GM12878 (cell line): ENCODE data around the gene TACC2. TPM values are rescaled to one million over a fixed set of nuclear protein-coding genes. Genes with fewer than 3 reads are reported as not detected.

Experiments
- MEF2B ChIP-seq: fragments of 450-650 bp; IDR thresholded peaks from 2 replicates; pipeline ENCODE4 v1.6.1; 2018; ENCODE audit warnings: mild to moderate bottlenecking, moderate library complexity; ENCODE audit not compliant: partially characterized antibody, poor library complexity, severe bottlenecking
- MTA3 ChIP-seq: IDR thresholded peaks from 2 replicates; pipeline ENCODE4 v1.6.1; 2012; ENCODE audit warnings: low read length, inconsistent platforms, borderline replicate concordance
- MYB ChIP-seq: fragments of 150-350 bp; IDR thresholded peaks from 2 replicates; pipeline ENCODE4 v1.6.1; 2014; ENCODE audit warnings: mild to moderate bottlenecking, low read depth, low read length, borderline replicate concordance
- NFYA ChIP-seq: IDR thresholded peaks from 2 replicates; pipeline ENCODE4 v1.6.1; 2011; ENCODE audit warnings: low read depth, mild to moderate bottlenecking, low read length, improper control_type of control experiment, borderline replicate concordance
- SREBF2 ChIP-seq: IDR thresholded peaks from 2 replicates; pipeline ENCODE4 v1.6.1; 2012; ENCODE audit warnings: mild to moderate bottlenecking, low read length
- STAT3 ChIP-seq: IDR thresholded peaks from 2 replicates; pipeline ENCODE4 v1.6.1; 2011; ENCODE audit warnings: low read depth, low read length, improper control_type of control experiment
- USF2 ChIP-seq: IDR thresholded peaks from 2 replicates; pipeline ENCODE4 v1.6.1; 2011; ENCODE audit warnings: low read depth, low read length, improper control_type of control experiment, borderline replicate concordance
- ZBTB40 ChIP-seq: fragments of 450-650 bp; IDR thresholded peaks from 2 replicates; pipeline ENCODE4 v1.6.1; 2016; ENCODE audit warnings: mild to moderate bottlenecking, moderate library complexity, borderline replicate concordance
- ZNF24 ChIP-seq: fragments of 450-650 bp; IDR thresholded peaks from 2 replicates; pipeline ENCODE4 v1.6.1; 2017; ENCODE audit warnings: antibody characterized with exemption, mild to moderate bottlenecking
- polyA plus RNA-seq, 11 experiments: library from polyadenylated mRNA; depleted of rRNA in 4 of 11; unstranded in 6 of 11; stranded (reverse) in 5 of 11; fragments of >200 nt; fragmentation: Nextera tagmentation in 4 of 11; fragmentation: Illumina TruSeq in 1 of 11; extraction: Ambion mirVana in 4 of 11; extraction: Trizol in 1 of 11; gene quantifications; 1 replicate in 1 of 11; 2 replicates in 10 of 11; pipeline versions ENCODE4 v1.2.1 to v1.2.3, GENCODE V29; 2011 to 2016; ENCODE audit warnings: inconsistent platforms in 2 of 11, missing spikeins in 2 of 11, low read depth in 1 of 11
- total RNA-seq, 4 experiments: library from RNA; depleted of rRNA in 3 of 4; stranded (reverse); fragments of >200 nt in 3 of 4; fragmentation: Illumina TruSeq in 1 of 4; extraction: Trizol in 1 of 4; gene quantifications; 2 replicates each; pipeline versions ENCODE4 v1.2.1 to v1.2.3, GENCODE V29; 2013 to 2021

Gene TACC2
- total and polyA plus RNA-seq, 10 of the 15 experiments (the other 5 are each of a cell fraction or from before 2014, with no cell fraction given) = 0.07 to 0.64 (median 0.13) TPM; not detected in 5

GRCh38 chr10:122010405-122011050 lies 21.6 kb downstream of the TACC2 start (continued):
- no peak for TF ChIP-seq USF2
- TF ChIP-seq SREBF2 = no peak
- TF ChIP-seq MYB = no peak
- no peak for TF ChIP-seq NFYA
- no peak for TF ChIP-seq MEF2B
- no peak for TF ChIP-seq STAT3
- TF ChIP-seq ZNF24 = no peak
- TF ChIP-seq ZBTB40 = no peak
- TF ChIP-seq MTA3 = no peak
